Caco-2 (cell line): ENCODE results near the gene CACNB3. TPM values are rescaled to one million over a fixed set of nuclear protein-coding genes. Genes with fewer than 3 reads are reported as not detected.

Experiments
- BruUV-seq: library from RNA; stranded (reverse); fragments of 400-500 nt; replicated peaks from 2 replicates; lab custom pipeline; 2021; lab: Mats Ljungman, UMichigan
- CTCF ChIA-PET: fragments of 300-600 bp; sonication (Branson Sonifier 250); formaldehyde crosslinking; loops from one replicate; lab custom pipeline; 2022; ENCODE audit warnings: antibody characterized with exemption; lab: Charles Lee
- POLR2A ChIA-PET: fragments of 300-600 bp; sonication (Branson Sonifier 250); formaldehyde crosslinking; loops from one replicate; lab custom pipeline; 2022; ENCODE audit warnings: antibody characterized with exemption; lab: Charles Lee
- DNase-seq, 2 experiments: peaks; one replicate each; pipeline versions ENCODE4 v3.0.0 to v3.0.0-alpha.2; 2020 to 2022
- H3K27me3 ChIP-seq: replicated peaks from 2 replicates; pipeline ENCODE4 v1.6.0; 2011; ENCODE audit warnings: low read length; ENCODE audit not compliant: control insufficient read depth, insufficient read depth
- H3K36me3 ChIP-seq: 2 replicates; pipeline ENCODE4 v1.5.1; 2011; ENCODE audit warnings: low read length; ENCODE audit not compliant: control insufficient read depth, insufficient read depth
- H3K4me1 ChIP-seq: fragments of 250-450 bp; sonication (Bioruptor Pico); 2 replicates; pipeline ENCODE4 v1.5.1; 2020; ENCODE audit warnings: mild to moderate bottlenecking
- H3K4me3 ChIP-seq: 2 replicates; pipeline ENCODE4 v1.5.1; 2011; ENCODE audit warnings: low read depth, mild to moderate bottlenecking, control low read depth, low read length
- H3K9me3 ChIP-seq: fragments of 250-450 bp; sonication (Bioruptor Pico); 2 replicates; pipeline ENCODE4 v1.5.1; 2020; ENCODE audit warnings: mild to moderate bottlenecking, moderate library complexity
- H3K27ac Mint-ChIP-seq: one replicate; pipeline ENCODE4 v1.8.0; 2022; ENCODE audit warnings: mixed read lengths; ENCODE audit not compliant: unreplicated experiment
- H3K27me3 Mint-ChIP-seq: one replicate; pipeline ENCODE4 v1.8.0; 2022; ENCODE audit warnings: mixed read lengths; ENCODE audit not compliant: insufficient read depth, unreplicated experiment
- H3K36me3 Mint-ChIP-seq: one replicate; pipeline ENCODE4 v1.8.0; 2022; ENCODE audit warnings: mild to moderate bottlenecking, mixed read lengths; ENCODE audit not compliant: insufficient read depth, unreplicated experiment
- H3K4me1 Mint-ChIP-seq: one replicate; pipeline ENCODE4 v1.8.0; 2022; ENCODE audit warnings: low read depth, mixed read lengths; ENCODE audit not compliant: unreplicated experiment
- H3K4me3 Mint-ChIP-seq: one replicate; pipeline ENCODE4 v1.8.0; 2022; ENCODE audit warnings: mild to moderate bottlenecking, moderate library complexity, mixed read lengths; ENCODE audit not compliant: unreplicated experiment
- H3K9me3 Mint-ChIP-seq: one replicate; pipeline ENCODE4 v1.8.0; 2022; ENCODE audit warnings: mixed read lengths; ENCODE audit not compliant: unreplicated experiment
- CTCF ChIP-seq, 2 experiments: fragments of 200-600 bp in 1 of 2; IDR thresholded peaks; 1 replicate in 1 of 2; 2 replicates in 1 of 2; pipeline versions ENCODE4 v1.5.1 to v1.8.0; 2011 to 2022; ENCODE audit warnings: antibody characterized with exemption in 1 of 2, control low read depth in 1 of 2, inconsistent platforms in 1 of 2, low read depth in 1 of 2, low read length in 1 of 2, mild to moderate bottlenecking in 1 of 2, moderate library complexity in 1 of 2; ENCODE audit not compliant: insufficient read depth in 1 of 2, severe bottlenecking in 1 of 2, unreplicated experiment in 1 of 2
- intact Hi-C: fragments of 100-400 bp; cut with micrococcal nuclease; formaldehyde crosslinking; loops from one replicate; pipeline ENCODE4 v1.10.0; 2022; ENCODE audit not compliant: unreplicated experiment
- total RNA-seq: library from RNA; stranded (reverse); gene quantifications from 2 replicates; pipeline ENCODE4 v1.2.3, GENCODE V29; 2022

CACNB3 gene
- total RNA-seq, 1 experiment from 2014 or later: 20.4 TPM

- BruUV-seq: no TSS peak
Observed at GRCh38 chr12:48819986-48820725, 1.9 kb downstream of the CACNB3 start.

GRCh38 chr12:48822139-48822538, 3.8 kb downstream of the CACNB3 start:
- Mint-ChIP-seq H3K36me3 (peaks cover 21% of the 10 kb centered on the region), H3K27ac (no peak overlapping the region), H3K4me3 (no peak overlapping the region), H3K27me3 (no peaks in the 10 kb centered on the region), H3K9me3 (no peaks in the 10 kb centered on the region), H3K4me1 (peaks cover 7% of the 10 kb centered on the region)
- Histone ChIP-seq H3K4me1 (peaks cover 8% of the 10 kb centered on the region), H3K4me3 (no peak overlapping the region), H3K9me3 (no peaks in the 10 kb centered on the region), H3K27me3 (no peaks in the 10 kb centered on the region), H3K36me3 (no peaks in the 10 kb centered on the region)
- TF ChIP-seq CTCF (IDR thresholded peaks at IDR 0.05; ENCODE audit: insufficient read depth in 1 of 2, low read depth in 1 of 2, low read length in 1 of 2, severe bottlenecking in 1 of 2, unreplicated experiment in 1 of 2): no peak
- BruUV-seq: no TSS peak
- ChIA-PET CTCF (no interaction called here), POLR2A (no interaction called here)
- intact Hi-C loops: no loop called here
- no peak for DNase-seq

More at GRCh38 chr12:48819986-48820725, 1.9 kb downstream of the CACNB3 start:
- Mint-ChIP-seq H3K4me3 (peak overlapping the region; percentile 97), H3K27ac (no peak overlapping the region), H3K4me1 (peaks cover 14% of the 10 kb centered on the region), H3K27me3 (no peaks in the 10 kb centered on the region), H3K36me3 (peaks cover 11% of the 10 kb centered on the region), H3K9me3 (no peaks in the 10 kb centered on the region)
- intact Hi-C loops: no loop called here
- Histone ChIP-seq H3K36me3 (no peaks in the 10 kb centered on the region), H3K9me3 (no peaks in the 10 kb centered on the region), H3K27me3 (no peaks in the 10 kb centered on the region), H3K4me3 (no peak overlapping the region), H3K4me1 (peaks cover 11% of the 10 kb centered on the region)
- ChIA-PET CTCF (interaction anchor here (0.6 to 2.0 kb wide), 4 partner anchors 9 to 67 kb away, joined by 3 to 8 read pairs (median 4); partner anchors contain the start of genes DDX23 and RND1), POLR2A (interaction anchor here (0.6 kb wide), 1 partner anchor 31 kb away, joined by 6 read pairs; no protein-coding TSS in a partner anchor)
- no peak for TF ChIP-seq CTCF (IDR thresholded peaks at IDR 0.05; ENCODE audit: insufficient read depth in 1 of 2, low read depth in 1 of 2, low read length in 1 of 2, severe bottlenecking in 1 of 2, unreplicated experiment in 1 of 2)
- no peak for DNase-seq

DNA sequence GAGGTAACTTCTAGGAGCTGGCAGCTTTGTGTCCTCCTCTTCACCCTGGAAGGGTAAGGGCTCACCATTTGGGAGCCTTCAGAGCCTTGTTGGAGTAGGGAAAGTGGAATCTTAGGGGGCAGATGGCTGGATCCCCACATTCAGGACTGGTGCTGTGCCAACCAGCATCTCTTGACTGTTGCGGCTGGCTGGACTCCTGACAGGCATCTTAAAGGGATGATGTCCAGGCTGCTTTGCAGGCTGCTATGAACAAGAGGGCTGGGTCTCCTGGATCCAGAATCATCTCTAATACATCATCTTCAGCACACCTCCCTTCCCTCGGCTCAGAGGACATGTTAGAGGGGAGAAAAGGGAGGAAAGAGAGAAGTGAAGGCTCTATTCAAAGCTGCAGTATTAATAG, 4.4 kb downstream of the CACNB3 start:
- CTCF ChIA-PET: interaction anchor here (1.5 kb wide), 1 partner anchor 68 kb away, joined by 4 read pairs; no protein-coding TSS in a partner anchor
- no TSS peak for BruUV-seq
- DNase-seq: no peak
- H3K4me1 Mint-ChIP-seq: peaks cover 7% of the 10 kb centered on the region
- Histone ChIP-seq H3K36me3 (no peaks in the 10 kb centered on the region), H3K4me3 (no peak overlapping the region), H3K27me3 (no peaks in the 10 kb centered on the region), H3K4me1 (peaks cover 2% of the 10 kb centered on the region), H3K9me3 (no peaks in the 10 kb centered on the region)
- no peaks in the 10 kb centered on the region for H3K9me3 Mint-ChIP-seq
- H3K4me3 Mint-ChIP-seq: no peak overlapping the region
- intact Hi-C loops: no loop called here
- peaks cover 21% of the 10 kb centered on the region for H3K36me3 Mint-ChIP-seq
- H3K27me3 Mint-ChIP-seq: no peaks in the 10 kb centered on the region
- POLR2A ChIA-PET: interaction anchor here (0.6 kb wide), 1 partner anchor 309 kb away, joined by 3 read pairs; the partner anchor contains the start of gene TUBA1B
- H3K27ac Mint-ChIP-seq: no peak overlapping the region
- no peak for TF ChIP-seq CTCF (IDR thresholded peaks at IDR 0.05; ENCODE audit: insufficient read depth in 1 of 2, low read depth in 1 of 2, low read length in 1 of 2, severe bottlenecking in 1 of 2, unreplicated experiment in 1 of 2)
